ENCODE results near the gene HDDC3.

DNA sequence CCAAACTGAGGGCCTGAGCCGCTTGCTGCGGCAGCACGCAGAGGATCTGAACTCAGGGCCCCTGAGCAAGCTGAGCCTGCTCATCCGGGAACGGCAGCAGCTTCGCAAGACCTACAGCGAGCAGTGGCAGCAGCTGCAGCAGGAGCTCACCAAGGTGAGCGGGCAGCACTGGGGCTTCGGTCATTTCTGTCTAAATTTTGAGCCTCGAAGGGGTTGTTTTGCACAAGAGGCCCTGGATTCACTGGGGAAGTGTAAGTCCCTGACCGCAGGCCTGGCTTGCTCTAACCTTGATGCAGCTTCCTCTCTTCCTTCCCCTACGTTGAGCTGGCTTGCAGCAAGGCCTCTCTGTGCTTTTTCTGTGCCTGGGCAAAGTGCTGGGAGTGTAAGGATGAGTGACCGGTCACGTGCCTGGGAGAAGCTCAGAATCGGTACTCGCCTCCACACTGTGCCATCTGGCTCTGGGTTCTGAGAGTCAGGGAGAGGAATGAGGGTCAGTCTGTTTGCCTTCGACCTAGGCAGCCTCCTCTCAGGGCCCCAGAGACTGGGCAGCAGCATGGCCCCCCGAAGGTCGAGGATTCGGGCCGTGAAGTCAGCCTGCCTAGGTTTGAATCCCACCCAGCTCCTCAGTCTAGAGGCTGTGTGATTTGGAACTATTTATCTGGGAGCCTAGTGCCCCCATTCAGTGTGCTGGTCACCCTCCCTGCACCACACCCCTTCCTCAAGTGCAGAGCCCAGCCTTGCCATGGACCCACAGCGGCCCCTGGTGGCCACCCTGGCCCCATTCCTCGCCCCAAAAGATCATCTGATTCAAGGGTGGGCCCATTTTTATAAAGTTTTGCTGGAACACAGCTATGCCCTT is 46.7 kb downstream of the HDDC3 start:
- TF ChIP-seq, protein P1, sequence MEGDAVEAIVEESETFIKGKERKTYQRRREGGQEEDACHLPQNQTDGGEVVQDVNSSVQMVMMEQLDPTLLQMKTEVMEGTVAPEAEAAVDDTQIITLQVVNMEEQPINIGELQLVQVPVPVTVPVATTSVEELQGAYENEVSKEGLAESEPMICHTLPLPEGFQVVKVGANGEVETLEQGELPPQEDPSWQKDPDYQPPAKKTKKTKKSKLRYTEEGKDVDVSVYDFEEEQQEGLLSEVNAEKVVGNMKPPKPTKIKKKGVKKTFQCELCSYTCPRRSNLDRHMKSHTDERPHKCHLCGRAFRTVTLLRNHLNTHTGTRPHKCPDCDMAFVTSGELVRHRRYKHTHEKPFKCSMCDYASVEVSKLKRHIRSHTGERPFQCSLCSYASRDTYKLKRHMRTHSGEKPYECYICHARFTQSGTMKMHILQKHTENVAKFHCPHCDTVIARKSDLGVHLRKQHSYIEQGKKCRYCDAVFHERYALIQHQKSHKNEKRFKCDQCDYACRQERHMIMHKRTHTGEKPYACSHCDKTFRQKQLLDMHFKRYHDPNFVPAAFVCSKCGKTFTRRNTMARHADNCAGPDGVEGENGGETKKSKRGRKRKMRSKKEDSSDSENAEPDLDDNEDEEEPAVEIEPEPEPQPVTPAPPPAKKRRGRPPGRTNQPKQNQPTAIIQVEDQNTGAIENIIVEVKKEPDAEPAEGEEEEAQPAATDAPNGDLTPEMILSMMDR (IDR thresholded peaks at IDR 0.05 in 4 of 5, conservative IDR thresholded peaks at IDR 0.05 in 1 of 5), result peak; percentile 97 to 99 (median 98)
- TF ChIP-seq POLR2A (IDR thresholded peaks at IDR 0.05), result peak in 1 of 2 donors; percentile 14

Data from gastrocnemius medialis (tissue), 4 donors.